Skeletal muscle cell (primary cell): ENCODE measurements around the gene OR7G3.

Experiments
- DNase-seq: peaks from one replicate; pipeline ENCODE4 v3.0.0-alpha.2; 2010; ENCODE audit warnings: low read depth
- H3K4me3 ChIP-seq: 2 replicates; pipeline ENCODE4 v1.5.1; 2011; ENCODE audit warnings: low read depth, mild to moderate bottlenecking, control low read depth, low read length, moderate library complexity

The OR7G3 gene

DNA sequence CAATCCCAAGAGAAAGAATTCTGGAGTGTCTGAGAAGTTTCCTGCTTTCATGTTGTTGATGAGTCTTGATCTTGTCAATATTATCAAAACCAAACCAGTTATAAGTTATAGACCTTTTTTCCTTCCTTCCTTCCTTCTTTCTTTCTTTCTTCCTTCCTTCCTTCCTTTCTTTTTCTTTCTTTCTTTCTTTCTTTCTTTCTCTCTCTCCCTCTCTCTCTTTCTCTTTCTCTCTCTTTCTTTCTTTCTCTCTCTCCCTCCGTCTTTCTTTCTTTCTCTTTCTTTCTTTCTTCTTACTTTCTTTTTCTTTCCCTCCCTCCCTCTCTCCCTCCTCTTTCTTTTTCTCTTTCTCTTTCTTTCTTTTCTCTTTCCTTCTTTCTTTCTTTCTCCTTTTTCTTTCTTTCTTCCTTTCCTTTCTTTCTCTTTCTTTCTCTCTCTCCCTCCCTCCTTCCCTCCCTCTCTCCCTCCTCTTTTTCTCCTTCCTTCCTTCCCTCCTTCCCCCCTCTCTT, at the start of gene OR7G3:
Gene OR7G3, minus strand, starts transcription at position 51 of the 506 bp plus-strand sequence. Its CDS starts 0 bp downstream, at position 51.
- H3K4me3 ChIP-seq: no peak within 1 kb of the TSS
- no peak for DNase-seq

DNA sequence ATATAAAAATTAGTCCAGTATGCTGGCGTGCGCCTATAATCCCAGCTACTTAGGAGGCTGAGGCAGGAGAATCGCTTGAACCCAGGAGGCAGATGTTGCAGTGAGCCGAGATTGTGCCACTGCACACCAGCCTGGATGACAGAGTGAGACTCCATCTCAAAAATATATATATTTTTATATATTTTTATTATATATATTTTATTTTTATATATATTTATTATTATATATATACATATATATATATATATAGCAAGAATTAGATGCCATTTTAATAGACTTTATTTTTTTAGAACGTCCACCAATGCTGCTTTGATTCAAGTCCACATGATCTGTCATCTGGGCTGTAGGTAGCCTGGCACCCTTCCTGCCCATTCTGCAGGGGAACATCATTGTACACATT, 48.6 kb upstream of the OR7G3 start:
- no peak for DNase-seq
- H3K4me3 ChIP-seq: no peak overlapping the region

DNA sequence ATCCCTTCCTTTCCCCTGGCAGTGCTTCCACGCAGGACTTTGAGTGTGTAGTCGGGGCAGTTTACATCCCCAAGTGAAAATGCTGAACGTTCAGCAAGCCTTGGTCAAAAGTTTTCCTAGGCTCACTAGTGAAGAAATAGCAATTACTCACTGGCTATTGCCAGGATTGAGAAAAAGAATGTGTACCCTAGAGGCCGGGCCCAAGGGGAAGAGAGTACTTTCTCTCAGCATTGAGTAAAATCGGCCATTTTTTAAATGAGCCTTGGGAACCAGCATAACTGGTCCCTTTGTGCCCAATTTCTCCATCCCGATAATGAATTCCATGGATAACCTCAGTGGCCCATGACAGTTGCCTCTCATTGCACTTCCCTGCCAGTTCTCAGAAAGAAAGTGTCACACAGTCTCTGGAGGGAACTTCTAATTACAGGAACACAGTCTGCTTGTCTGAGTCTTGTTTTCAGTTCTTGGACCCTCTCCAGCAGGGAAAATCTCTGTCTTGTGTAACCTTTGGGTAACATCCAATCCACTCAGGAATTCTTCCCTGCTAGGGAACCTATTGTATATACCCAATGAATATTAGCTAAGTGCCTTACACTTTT, 44.7 kb upstream of the OR7G3 start:
- DNase-seq: no peak
- no peak overlapping the region for H3K4me3 ChIP-seq

DNA sequence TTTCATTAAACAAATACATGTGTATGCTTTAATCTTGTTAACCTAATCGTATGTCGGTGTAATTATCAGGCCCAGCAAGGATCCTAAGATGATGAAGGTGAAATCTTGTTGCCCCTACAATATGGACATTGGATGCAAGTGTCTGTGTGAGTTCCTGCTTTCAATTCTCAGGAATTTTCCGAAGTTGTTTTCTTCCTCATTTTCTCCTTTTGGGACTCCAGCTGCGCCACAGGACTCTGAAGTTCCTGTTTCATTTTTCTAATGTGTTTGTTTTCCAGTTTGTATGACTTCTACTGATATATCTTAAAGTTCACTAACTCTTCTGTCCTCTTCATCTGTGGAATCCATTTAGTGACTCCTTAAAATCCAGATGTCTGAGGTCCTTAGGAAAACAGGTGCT, 40.1 kb upstream of the OR7G3 start:
- H3K4me3 ChIP-seq: no peak overlapping the region
- no peak for DNase-seq

DNA sequence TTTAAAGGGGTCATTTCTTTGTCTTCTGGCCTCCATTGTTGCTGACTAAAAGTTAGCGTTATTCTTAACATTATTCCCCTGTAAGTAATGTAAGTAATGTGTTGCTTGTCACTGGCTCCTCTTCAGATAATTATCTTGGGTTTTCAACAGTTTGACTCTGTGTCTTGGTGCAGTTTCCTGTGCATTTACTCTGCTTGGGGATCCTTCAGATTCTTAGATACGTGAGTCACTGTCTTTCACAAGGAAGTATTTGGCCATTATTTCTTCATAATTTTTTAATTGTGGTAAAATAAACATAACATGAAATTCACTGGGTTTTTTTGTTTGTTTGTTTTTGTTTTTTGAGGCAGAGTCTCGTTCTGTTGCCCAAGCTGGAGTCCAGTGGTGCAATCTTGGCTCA, 38.5 kb upstream of the OR7G3 start:
- DNase-seq: no peak
- no peak overlapping the region for H3K4me3 ChIP-seq

DNA sequence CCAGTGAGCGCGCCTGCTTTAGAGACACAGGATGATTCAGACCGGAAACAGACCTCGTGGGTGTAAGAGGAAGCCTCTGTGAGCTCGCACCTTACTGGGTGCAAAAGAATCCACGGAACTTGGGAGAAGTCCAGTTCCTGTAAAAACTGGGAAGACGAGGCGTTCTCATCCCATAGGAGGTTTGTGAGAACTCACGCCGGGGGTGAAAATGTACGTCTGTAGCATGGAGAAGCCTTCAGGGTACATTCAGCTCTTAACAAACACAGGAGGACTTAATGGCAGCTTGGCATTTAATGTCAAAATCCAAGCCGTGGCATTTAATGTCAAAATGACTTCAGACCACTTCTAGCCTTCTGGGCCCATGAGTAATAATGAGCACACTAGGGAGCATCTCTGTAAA, 34.7 kb upstream of the OR7G3 start:
- DNase-seq: no peak

DNA sequence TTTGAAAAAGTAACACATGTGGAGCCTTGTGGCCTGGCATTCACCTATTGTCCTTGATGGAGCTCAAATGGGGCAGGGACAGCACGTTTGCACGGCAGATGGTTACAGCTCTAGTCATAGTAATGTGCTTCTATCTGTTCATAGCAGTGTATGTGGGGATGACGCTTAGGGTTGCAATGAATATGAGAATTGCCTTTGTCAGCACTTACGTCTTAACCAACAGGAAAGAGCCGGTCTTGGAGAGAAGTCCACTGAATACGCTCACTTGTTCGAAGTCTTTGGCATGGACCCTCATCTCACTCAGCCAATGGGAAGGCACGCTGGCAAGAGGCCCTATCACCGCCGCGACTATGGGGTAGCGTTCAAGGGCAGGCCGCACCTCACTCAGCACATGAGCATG, 33.1 kb upstream of the OR7G3 start:
- no peak for DNase-seq
- no peak overlapping the region for H3K4me3 ChIP-seq

More for the DNA sequence above, 34.7 kb upstream of the OR7G3 start:
- no peak overlapping the region for H3K4me3 ChIP-seq

DNA sequence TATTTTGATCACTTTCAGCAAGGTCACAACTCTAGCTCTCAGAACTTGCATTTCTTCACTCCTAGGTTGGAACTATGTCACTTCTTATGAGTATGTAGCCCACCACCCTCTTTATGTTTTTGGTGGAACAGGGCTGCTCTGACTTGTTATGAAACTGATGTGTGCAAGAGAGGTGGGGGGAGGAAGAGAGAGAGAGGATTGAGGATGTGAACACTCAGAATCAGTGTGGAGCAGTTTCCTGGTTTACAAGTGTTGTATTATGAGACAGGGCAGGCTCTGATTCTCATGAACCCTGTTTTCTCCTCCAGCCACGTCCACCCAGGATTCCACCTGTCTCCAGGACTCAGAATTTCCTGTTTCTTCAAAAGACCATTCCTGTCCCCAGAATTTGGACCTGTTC, 29.6 kb upstream of the OR7G3 start:
- no peak for DNase-seq

DNA sequence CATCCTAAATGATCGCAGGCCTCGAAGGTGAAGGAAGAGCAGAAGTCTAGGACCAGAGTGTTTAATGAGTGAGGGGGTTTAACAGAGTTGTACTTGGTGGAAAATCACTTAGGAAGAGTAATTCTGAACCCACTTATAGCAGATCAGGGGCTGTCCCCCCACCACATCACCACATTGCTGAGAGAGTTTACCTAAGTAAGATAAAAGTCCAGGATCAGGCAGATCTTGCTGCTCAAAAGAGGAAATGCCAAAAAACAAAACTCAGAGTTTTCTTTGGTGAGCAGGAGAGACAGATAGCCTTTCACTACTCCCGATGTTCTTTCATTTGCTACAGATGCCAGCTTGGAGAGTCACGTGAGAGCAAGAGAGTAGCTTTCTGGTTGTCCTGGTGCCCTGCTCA, 28.8 kb upstream of the OR7G3 start:
- DNase-seq: no peak
- H3K4me3 ChIP-seq: no peak overlapping the region

More for the DNA sequence above, 29.6 kb upstream of the OR7G3 start:
- H3K4me3 ChIP-seq: no peak overlapping the region

DNA sequence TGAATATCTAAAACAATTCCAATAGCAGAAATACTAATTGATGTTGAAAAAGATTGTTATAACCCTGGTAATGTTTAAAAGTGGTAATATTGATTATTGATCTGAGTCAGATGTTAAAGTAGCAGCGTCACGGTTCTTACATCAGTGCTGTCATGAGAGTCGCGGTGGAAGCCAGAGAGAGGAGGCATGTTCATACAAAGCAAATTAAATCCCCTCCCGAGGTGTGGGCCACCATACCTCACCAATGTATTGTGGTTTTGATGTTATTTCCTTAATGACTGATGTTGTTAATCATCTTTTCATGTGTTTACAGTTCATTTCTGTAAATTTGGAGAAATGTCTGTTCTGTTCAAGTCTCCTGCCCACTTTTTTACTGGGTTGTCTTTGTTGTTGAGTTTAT, 24.6 kb upstream of the OR7G3 start:
- DNase-seq: no peak
- H3K4me3 ChIP-seq: no peak overlapping the region

DNA sequence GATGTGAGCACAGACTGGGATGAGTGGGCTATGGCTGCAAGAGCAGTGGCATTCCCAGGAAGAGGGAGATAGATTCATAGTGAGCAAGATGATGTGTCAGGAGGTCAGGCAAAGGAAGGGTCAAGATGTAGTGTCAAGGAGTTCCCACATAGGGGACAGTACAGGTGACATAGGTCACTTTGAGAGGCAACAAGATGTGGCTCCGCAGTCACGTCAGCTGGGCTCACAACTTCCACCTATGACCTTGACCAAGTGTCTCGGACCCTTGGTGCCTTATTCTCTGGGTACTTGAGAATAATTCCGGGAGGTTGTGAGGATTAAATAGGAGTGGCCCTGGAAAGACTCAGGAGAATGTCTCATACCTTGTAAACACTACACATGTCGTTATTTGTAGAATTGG, 23.9 kb upstream of the OR7G3 start:
- no peak overlapping the region for H3K4me3 ChIP-seq
- DNase-seq: no peak

DNA sequence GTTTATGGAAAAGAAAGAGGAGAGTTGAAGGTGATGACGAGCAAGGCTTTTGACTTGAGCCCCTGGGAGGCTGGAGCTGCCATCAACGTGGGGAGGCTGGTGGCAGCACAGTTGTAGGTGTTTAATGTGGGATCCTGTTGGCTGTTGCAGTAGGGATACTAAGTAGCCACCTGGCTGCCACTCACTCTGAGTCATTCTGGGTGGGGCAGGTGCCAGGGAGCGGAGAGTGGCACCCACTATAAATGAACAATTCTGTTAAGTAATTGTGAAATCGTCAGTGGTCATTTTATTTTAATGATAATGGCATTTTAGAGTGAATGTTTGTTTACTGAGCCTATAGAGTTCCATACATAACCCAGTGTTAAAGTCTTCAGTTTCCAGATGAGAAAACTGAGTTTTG, 23.2 kb upstream of the OR7G3 start:
- no peak overlapping the region for H3K4me3 ChIP-seq
- no peak for DNase-seq

DNA sequence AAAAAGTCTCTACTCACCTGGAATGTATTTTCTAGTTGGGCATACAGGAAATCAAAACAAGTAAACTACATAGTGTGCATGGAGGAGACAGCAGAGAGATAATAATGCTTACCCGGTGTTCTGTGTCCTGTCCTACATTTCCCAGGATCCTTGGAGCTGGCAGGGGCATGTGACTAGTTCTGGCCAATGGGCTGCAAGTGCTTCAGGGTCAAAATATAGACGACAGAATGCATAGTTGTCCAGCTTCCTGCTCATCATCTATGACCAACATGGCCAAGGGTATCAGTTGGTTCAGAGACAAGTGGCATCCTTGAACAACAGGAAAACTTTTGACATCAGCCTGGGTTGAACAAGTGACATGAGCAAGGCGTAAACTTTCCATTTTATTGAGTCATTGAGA, 21.9 kb upstream of the OR7G3 start:
- no peak overlapping the region for H3K4me3 ChIP-seq
- no peak for DNase-seq

DNA sequence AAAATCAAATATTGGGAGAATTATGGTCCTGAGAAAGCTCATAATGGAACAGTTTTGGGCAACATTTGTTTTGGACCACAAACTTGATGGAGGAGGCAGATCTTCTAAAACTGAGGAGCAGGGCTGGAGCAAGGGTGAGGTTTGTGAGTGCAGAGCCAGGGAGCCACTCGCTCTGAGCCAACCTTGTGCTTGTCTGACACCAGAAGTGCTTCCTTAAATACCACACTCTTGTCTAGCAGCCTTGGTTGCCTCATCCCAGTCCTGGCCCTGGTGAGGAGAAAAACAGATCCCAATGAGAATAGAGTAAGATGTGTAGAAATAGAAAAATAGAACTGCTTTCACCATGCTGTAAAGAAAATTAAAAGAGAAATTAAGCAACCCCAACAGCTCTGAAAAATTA, 20.1 kb upstream of the OR7G3 start:
- H3K4me3 ChIP-seq: no peak overlapping the region
- DNase-seq: no peak

DNA sequence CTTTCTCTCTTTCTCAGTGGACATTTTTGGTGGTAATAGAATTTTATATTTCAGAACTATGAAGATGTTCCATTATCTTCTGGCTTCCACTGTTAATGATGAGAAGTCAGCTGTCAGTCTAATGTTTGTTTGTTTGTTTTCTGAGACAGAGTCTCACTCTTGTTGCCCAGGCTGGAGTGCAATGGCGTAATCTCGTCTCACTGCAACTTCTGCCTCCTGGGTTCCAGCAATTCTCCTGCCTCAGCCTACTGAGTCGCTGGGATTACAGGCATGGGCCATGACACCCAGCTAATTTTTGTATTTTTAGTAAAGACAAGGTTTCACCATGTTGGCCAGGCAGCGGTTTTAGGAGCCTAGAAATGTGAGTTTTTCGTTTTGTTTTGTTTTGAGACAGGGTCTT, 18.2 kb upstream of the OR7G3 start:
- no peak overlapping the region for H3K4me3 ChIP-seq
- DNase-seq: no peak

DNA sequence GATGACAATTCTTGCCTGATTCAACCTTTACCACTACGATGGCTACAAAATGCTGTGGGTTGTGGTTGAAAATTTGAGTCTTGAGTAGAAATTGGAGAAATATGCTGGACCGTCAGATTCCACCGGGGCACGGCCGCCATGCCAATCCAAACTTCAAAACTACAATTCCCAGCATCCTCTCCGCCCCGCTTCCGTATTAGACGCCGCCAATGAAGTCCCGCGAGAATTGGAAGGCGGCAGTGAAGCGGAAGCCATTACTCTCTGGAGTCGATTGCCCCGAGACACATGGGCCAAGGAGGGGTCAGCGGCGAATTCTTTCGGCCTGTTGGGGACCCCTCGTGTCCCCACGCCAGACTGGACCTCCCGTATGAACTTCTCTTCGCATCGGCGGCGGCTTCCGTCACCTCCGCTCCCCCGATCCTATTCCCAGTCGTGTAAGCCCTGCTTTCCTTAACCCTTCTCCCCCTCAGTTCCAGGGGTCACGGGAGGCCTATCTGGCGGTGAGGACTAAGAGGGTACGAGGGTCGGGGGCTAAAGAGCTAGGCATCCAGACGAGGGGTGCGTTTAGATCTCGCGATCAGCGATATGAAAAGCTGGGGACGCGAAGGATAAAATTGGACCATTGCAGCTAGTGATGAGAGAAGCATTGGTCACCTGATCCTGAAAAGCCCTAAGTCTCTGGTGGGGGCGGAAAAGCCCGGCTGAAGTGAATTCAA, 13.6 kb upstream of the OR7G3 start, which contains the start of gene ZNF317:
Gene ZNF317, plus strand, starts transcription at position 239 of the 716 bp plus-strand sequence. CDS start 15,620 bp downstream, outside the sequence.
- DNase-seq: peak; percentile 63
- peak within 1 kb of the TSS; percentile 63 for H3K4me3 ChIP-seq

DNA sequence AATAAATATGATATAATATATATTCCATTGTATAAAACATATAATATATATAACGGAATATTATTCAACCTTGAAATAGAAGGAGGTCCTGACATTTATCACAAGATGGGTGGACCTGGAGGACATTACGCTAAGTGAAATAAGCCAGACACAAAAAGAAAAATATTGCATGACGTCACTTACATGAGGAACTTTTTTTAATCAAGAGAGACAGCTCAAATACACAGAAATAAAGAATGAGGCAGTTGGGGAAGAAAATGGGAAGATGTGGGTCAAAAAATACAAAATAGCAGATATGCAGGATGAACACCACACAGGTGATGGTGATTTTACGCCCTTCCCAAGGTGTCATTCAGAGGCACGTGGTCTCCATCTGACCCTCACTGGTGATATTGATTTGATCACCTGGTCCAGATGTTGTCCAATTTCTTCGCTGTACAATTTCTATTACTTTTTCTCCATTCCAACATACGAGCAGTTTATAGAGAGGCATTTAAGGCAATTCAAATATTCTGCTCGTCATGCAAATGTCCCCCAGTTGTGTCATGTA, 12.9 kb upstream of the OR7G3 start:
- H3K4me3 ChIP-seq: peak overlapping the region; percentile 63
- DNase-seq: no peak

DNA sequence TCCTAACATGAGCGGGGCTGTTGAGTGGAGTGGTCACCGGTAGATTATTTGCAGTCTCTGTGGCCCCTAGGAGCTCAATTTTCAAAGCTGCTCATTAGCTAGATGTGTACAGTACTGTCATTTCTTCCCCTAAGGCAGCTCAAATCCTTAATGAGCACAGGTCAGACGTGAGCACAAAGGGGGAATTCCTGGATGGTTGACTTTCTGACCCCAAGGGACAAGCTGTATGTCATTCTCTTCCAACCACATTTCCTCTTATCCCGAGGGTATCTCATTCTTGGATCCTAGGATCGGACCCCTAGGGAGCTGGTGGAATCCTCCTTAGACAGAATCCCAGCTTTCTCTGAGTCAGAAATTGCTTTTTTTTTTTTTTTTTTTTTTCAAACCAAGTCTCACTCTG, 5.7 kb upstream of the OR7G3 start:
- no peak for DNase-seq
- H3K4me3 ChIP-seq: no peak overlapping the region

DNA sequence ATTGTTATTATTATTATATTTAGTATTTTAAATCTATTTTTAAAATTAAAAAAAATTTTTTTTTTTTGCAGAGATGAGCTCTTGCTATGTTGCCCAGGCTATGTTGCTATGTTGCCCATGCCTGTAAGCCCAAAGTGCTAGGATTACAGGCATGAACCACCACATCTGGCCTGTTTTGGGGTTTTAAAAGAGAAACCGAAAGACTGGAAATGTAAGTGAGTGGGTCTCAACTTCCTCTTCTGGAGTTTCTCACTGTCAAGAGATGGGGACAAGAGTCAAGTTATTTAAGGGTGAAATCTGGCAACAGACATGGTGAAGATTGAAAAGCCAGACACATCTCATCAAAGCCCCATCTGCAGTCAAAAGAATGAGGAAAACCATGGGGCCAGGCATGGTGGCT, 4.2 kb upstream of the OR7G3 start:
- no peak for DNase-seq

DNA sequence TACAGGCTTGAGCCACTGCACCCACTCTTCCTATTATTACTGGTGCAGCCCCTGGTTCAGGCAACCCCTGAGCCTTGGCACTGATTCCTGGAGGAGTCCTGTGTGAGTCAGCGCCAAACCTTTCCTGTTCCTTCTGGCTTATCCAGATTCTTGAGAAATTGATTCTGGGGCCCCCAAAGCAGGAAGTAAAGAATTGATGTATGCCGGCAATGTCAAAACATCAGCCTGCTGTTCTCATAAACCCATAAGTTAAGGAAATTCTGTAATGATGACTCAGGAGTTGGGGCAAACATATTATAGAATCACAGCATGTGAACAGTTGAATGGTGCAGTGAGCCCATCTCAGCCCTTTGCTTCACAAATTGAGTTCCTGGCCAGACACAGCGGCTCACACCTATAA, 1.4 kb upstream of the OR7G3 start:
- peak; percentile 5 for DNase-seq

More for the DNA sequence above, 4.2 kb upstream of the OR7G3 start:
- H3K4me3 ChIP-seq: no peak overlapping the region

DNA sequence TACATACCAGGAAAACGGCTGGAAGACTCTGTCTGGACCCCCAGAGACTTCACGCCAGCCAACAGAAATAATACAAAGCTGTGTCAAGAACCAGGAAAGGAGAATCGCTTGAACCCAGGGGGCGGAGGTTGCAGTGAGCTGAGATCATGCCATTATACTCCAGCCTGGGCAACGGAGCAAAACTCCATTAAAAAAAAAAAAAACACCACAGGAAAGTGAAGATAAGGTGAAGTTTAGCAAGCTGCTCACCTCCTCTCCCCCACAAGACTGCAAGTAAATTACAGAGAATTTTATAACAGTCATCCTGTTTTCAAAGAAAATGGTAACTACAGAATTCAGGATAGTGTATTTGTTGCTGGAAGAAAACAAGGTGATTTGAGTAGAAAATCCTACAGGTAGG, 10.2 kb downstream of the OR7G3 start:
- no peak overlapping the region for H3K4me3 ChIP-seq
- no peak for DNase-seq

More for the DNA sequence above, 1.4 kb upstream of the OR7G3 start:
- no peak overlapping the region for H3K4me3 ChIP-seq
